HG03575 (cell line): ENCODE measurements around the gene LRRC10B.

Source experiments
- ATAC-seq: cut with Tn5 transposase; IDR thresholded peaks from one replicate; pipeline ENCODE4 v1.9.1; 2021; ENCODE audit not compliant: unreplicated experiment, insufficient number of reproducible peaks, low FRiP score; ENCODE audit errors: extremely low read depth

LRRC10B gene

DNA sequence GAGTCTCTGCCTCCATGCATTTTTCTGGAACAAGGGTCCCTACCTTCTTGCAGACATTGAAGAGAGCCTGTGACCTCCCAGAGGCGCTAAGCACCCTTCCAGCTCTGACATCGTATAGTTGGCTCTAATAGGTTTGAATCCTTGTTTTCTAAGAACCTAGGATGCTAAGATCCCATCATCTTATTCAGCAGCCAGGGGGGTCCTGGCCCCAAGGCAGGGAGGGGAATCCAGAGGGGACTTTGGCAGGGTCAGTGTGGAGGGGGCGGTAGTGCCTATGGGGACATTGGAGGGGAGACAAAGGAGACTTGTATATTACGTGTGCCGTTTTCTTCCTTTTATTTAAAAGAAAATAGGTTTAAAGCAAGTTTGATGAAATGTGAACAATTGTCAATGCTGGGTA lies 3.4 kb upstream of the LRRC10B start:
- ATAC-seq, result no peak

DNA sequence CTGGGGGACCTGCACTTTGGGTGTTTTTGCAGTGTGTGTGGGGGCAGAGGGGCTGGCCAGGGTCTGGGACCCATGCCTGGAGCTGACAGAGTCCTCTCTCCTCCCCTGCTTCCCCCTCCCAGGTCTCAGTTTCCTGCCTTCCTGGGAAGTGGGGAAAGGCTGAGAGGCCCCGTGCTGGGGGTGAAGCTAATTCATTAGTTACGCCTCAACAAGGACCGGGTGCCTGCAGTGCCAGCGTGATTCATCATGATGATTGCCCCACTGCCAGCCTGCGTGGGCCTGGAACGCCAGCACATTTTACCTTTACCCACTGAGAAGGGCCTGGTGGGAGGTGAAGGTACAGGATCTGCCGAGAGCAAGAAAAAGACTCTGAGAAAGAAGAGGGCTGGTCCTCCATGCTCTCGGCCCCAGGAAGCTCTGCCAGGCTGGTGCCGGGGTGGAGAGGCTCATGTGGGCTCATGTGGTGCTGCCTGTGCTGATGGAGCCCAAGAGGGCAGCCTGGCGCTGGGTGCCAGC lies 2.9 kb upstream of the LRRC10B start:
- ATAC-seq, result no peak

DNA sequence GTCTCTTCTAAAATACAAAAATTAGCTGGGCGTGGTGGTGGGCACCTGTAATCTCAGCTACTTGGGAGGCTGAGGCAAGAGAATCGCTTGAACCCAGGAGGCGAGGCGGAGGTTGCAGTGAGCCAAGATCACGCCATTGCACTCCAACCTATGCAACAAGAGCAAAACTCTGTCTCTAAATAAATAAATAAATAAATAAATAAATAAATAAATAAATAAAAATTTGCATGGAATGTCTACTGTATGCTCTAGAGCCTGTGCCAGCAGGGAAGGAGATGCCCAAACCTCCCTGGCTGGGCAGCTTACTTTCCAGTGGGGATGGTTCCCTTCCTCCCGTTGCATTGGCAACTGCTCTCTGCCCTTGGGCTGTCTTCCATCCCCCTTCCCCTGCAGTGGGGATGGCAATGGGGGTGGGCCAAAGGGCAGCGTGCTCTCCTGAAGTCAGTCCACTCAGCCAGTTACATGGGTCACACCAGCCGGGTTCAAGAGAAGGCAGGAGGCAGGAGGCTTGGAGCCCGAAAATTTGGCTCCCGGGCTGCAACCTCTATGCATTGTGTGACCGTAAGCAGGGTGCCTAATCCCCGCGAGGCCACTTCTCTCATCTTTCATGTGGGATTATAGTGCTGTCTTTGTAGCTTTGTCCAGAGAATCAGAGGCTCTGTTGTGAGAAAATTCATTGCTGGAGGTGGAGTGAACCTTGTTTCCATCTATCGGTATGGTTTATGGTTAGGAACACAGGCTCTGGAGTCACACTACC lies 1.4 kb upstream of the LRRC10B start:
- no peak for ATAC-seq

DNA sequence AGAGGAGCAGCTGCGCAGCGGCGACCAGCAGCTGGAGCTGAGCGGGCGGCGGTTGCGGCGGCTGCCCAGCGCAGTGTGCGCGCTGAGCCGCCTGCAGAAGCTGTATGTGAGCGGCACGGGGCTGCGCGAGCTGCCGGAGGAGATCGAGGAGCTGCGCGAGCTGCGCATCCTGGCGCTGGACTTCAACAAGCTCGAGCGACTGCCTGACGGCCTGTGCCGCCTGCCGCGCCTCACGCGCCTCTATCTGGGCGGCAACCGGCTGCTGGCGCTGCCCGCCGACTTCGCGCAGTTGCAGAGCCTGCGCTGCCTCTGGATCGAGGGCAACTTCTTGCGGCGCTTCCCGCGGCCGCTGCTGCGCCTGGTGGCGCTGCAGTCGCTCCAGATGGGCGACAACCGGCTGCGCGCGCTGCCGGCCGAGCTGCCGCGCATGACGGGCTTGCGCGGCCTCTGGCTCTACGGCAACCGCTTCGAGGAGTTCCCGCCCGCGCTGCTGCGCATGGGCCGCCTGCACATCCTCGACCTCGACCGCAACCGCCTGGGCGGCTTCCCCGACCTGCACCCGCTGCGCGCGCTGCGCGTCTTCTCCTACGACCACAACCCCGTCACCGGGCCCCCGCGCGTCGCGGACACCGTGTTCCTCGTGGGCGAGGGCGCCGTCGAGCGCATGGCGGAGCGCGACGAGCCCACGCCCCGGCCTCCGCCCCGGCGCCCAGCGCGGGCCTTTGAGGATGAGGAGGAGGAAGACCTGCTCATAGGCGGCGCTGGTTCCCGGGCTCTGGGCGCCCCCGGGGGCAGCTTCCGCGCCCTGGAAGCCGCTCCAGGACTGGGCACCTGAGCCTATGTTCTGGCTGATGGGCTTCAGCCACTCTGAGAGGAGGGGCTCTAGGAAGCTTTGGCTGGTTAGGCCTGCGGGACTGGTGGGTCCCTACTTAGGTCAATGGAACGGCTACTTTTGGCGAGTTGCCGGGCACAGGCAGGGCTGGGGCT lies 787 bp downstream of the LRRC10B start:
- no peak for ATAC-seq

DNA sequence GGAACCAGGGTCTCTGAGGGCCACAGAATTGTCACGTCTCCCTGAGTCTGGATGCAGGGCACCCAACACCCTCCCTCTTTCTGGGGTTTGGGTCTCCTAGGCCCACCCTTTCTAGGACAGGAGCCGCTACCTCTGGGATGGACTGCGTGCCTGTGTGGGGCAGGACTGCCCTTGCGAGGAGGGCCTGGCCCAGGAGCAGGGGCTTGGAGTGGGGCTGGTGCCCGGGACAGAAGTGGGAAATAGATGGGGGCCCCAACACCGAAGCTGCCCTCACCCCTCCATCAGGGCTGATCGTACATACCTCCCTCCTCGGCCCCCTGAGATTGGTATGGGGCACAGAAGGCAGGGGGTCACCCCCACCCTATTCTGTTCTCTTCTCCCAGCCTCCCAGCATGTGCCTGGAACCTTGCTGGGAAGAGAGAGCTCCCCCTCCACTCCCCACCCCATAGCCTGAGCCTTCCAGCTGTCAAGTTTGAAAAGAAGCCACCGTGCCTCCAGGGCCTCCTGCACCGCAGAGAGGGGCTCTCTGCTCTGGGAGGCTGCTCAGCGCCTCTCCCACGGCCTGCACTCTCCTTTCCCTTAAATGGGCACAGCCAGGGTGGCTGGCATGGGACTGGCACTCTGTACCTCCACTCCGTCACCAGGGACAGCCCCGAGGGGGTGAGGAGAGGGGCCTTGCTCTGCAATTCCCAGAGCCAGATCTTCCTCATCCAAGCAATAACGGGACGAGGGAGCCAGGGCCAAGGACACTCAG lies 1.8 kb downstream of the LRRC10B start:
- ATAC-seq, result no peak

DNA sequence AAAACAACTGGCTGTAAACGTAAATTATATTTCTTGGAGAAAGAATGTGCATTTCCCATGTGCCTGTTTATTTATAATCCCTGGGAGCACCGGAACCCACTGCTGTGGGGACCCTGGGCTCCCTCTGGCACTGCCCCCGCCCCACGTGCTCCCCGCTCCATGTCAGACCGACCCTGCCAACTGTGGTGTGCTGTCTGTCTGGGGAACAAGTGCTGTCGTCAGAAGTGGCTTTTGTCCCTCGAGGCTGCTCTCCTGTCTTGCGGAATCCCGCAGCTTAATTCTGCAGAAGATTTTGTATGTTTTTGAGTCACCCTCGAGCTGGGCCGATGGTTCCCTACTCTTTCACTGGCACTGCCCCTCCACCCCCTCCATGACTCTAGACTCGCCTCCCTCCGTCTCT lies 2.4 kb downstream of the LRRC10B start:
- no peak for ATAC-seq

DNA sequence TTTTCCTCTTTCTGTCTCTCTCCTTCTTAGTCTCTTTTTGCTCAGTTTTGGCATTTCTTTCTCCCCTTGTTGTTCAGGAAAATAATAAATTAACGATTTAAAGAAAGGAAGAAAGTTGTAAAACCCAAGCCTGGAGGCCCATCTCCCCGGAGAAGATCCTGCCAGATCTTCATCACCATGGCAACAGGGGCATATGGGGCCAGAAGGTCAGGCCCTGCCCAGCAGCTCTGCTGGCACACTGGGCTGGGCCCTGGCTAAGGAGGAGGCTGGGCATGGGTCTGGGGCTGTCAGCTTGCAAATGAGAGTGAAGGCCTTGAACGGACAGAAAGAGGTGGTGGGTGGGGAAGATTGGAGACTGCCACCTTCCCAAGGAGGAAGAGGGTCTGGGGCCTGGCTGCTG lies 2.8 kb downstream of the LRRC10B start:
- ATAC-seq, result no peak

DNA sequence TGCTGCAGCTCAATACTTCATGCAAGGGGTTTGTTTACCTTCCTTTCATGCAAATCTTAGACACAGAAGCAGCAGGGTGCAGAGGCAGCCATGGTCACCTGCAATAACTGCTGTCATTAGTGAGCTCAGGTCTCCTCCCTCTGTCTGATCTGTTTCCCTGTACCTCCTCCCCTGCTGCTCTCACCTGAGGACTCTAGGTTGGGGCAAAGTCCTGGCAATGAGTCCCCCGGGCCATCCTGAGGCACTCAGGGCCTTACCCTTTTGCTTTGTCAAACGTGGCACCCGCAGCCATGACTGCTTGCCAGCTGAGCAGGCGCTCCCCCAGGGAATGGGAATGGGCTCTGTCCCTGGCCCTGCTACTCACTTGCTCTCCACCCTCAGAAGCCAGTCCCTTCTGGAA lies 3.9 kb downstream of the LRRC10B start:
- ATAC-seq, result no peak

DNA sequence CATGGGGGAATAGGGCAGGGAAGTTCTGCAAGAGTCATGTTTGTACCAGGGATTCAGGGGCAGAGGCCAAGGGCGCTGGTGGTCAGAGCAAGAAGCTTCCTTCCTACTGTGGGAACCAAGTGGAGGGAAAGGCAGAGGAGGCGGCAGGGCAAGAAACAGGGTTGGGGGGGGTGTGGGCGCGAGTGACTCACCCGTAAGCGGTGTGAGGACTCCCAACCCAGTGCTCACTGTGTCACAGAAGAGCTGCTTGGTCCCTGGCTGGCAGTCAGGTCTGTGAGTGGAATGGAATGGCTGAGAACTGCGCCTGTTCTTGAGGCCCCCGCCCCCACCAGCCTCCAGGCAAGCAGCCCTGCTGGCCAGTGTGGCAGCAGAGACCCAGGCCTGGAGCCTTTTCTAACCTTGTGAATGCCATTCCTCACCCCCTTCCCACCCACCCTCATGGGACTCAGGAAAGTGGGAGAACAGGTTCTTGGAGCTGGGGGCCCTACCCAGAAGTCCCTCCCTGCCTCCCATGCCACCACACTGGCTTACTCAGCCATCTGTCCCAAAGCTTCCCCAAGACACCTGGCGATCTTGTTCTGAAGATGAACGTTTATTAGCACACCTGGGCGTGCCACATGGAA lies 4.7 kb downstream of the LRRC10B start:
- ATAC-seq, result no peak

DNA sequence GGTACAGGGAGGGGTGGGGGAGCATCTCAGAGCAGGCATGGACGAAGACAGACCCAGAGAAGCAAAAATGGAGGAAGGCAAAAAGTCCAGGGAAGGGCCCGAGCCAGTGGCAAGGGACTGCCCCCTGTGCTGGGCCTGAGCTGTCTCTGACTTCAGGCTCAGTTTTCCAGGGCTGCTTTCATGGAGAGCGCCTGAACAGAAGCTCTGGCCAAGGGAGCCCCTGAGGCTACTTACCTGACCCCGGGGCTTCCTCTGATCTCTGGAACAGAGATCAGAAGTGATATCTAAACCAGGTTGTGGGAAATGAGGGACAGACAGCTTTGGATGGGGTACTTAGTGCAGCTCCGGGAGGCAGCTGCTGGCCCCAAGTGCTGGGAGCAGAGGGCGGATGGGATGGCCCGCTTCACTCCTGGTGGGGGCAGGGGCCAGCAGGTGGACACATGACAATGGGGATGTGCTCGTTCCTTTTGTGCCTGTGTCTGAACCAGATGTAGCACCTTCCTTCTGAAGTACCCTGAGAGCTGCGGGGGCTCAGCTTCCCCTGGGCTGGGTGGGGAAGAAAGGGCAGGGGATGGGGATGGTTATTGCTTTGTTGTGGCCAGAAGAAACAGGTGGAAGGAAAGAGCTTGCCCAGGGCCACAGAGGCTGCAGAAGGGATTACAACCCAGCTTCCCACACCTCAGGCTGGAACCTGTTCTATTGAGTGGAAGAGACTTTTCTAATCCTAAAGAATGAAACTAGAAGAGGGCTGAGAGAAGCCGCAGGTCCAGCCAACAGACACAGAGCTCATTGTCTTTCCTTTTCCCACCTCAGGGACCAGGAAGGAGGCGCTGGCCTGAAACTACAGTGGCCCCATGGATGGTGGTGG lies 5.7 kb downstream of the LRRC10B start:
- ATAC-seq, result no peak

DNA sequence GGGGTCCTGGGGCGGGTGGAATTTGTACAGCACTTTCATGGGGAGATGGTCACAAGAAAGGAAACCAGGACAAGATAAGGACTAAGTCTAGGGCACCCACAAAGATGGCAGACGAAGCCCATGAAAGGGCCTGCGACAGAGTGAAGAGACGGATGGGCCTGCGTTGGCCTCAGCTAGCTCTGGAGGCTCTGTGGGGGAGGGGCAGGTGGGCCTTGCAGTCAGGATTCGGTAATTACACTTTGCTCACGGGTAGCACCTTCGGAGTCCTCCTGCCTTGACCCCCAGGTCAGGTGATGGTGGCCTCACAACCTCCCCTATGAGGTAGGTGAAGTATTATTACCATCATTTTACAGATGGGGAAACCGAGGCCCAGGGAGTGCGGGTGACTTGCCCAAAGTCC lies 7.1 kb downstream of the LRRC10B start:
- no peak for ATAC-seq

DNA sequence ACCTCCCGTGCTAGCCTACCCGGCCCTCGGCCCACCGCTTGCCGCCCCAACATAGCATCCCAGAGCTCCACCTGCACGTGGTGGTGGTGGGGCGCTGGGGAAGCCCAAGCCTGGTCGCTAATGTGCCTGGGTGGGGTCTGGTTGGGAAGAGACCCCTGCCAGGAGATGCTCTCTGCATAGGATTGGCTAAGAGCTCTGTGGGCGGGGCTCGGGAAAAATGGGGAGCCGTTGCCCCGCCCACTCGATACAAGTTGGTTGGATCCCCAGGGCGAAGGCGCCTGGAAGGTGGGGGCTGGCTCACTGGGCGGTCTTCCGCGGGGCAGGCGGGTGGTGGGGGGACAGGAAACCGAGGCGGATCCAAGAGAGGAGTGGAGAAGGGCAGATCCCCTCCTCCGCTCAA lies 7.6 kb downstream of the LRRC10B start:
- no peak for ATAC-seq

DNA sequence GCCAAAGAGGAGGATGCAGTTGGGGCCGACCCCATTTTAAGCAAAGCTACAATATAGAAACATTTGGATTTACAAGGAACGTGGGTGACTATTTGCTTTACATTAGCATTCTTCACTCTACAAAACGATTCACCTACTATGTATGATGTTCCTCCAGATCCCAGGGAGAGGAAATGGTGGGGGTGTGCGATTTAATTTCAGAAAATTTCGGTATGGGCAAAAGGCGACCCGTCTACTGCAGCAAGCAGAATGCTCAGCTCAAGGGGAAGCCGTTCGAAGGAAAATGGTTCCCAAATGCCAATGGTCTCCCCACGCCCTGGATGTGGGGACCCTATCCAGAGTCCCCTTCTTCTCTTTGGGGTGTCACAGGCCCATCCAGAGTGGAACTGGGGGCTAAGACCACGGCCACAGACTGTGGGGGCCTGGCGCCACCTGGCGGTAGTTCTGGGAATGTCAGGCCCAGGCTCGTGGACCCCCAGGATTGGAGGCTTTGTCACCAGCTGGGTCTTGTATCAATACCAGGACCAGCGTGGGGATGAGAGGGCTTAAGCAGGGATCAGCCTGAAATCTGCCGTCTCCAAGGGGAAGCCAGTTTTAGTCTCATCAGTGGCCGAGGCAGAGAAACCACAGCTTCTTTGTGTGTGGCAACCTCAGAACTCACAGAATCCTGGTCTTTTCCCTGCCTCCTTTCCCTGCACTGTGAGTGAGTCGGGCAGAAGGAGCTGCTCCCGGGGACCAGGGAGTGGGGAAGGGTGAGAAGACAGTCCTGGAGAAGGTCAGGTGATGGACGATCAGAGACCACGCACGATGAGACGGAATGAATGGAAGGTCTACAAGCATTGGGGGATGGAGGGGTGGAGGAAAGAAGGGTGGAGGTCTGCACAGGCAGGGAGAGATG lies 8.4 kb downstream of the LRRC10B start:
- no peak for ATAC-seq

DNA sequence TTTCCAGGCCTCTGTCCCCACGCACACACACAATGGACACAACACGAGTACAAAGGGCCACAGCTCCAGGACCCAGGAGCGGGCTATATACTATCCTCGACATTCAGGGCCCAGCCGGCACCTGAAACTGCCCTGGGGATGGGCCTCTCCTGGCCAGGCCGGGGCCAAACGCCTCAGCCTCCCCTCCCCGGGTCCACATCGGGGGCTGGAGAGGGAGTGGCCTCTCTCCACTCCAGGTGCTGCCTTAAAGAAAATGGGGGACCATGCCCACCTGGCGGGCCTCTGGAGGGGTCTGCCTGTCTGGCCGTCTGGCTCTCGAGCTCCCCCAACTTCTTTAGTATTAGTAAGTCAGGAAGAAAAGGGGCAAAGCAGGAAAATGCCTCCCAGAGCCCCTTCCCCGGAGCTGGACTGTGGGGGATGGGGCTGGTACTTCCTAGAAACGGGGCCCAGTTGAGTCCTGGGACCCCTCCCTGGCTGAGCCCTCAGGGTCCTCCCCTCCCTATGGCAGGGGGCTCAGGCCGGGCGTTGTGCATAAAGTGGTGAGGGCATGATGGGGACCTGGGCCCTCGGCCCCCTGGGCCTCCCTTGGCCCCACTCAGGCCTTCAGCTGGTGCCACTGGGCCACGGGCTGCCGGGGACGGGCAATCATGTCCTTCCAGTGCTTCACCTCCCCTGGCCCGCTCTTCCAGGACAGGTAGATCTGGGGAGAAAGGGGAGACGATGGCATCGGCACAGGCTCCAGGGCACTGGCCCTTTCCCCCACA lies 9.7 kb downstream of the LRRC10B start:
- ATAC-seq, result no peak

DNA sequence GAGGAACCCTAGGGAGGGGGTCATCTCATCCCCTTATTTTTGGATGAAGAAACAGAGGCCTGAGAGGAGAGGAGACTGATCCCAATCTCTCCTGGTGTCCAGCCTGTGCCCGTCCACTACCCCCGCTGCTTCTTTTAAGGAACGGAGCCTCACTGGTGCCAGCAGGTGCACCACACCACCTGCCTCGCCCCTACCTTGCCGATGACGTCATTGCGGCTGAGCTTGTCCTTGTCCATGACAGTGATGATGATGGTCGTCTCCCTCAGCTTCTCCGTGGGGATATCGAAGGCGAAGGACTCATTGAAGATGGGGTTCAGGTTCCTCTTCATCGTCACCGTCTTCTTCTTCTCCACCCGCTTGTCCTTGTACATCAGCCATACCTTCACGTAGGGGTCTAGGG lies 14.3 kb downstream of the LRRC10B start:
- no peak for ATAC-seq

DNA sequence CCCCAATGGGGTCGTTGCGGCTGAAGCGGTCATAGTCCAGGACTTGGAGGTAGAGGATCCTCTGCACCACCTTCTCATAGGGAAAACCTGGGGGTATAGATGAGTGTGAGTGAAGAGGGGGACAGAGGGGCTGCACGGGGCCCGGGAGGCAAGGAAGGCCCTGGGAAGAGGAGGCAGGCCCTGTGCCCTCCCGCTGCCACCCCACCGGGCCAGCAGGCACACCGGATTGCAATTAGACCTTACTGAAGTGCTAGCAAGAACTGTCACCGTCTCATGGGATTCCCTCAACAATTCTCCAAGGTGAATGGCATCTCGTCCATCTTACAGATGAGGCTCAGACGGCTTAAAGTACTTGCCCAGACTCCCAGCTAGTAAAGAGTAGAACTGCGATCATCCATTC lies 15.9 kb downstream of the LRRC10B start:
- no peak for ATAC-seq
